Lower leg skin (tissue), 3 donors: ENCODE results near the gene TMEM187.

Experiments
- POLR2A ChIP-seq, 2 donors: fragments of 450-650 bp; IDR thresholded peaks; one replicate each; pipeline ENCODE4 v1.6.1; 2016 to 2017; ENCODE audit warnings: antibody characterized with exemption in 2 of 2, mild to moderate bottlenecking in 1 of 2, moderate library complexity in 1 of 2
- TF ChIP-seq, protein P1 (sequence below), 3 donors: fragments of 450-650 bp; IDR thresholded peaks; one replicate each; pipeline ENCODE4 v1.5.1; 2016; ENCODE audit warnings: antibody characterized with exemption in 3 of 3, mild to moderate bottlenecking in 3 of 3, moderate library complexity in 2 of 3

DNA sequence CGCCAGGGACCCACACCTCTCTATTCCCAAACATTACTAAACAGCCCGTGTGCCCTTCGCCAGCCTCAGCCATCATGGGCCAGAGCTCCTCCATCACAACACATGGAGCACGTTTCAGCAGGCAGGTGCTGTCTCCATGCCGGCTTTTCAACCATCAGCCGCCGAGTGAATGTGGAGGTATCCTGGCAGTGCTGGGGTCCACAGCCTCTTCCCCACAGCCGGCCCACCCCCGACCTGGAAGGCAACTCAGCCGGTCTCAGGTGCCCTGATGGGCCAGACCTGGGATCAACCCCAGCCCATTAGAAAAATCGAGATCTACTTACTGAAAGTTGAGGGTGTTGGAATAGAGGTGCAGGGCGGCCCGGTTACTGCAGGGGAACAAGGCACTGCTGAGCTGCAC lies 40.8 kb upstream of the TMEM187 start:
- no peak for TF ChIP-seq POLR2A (IDR thresholded peaks at IDR 0.05)
- TF ChIP-seq, protein P1, sequence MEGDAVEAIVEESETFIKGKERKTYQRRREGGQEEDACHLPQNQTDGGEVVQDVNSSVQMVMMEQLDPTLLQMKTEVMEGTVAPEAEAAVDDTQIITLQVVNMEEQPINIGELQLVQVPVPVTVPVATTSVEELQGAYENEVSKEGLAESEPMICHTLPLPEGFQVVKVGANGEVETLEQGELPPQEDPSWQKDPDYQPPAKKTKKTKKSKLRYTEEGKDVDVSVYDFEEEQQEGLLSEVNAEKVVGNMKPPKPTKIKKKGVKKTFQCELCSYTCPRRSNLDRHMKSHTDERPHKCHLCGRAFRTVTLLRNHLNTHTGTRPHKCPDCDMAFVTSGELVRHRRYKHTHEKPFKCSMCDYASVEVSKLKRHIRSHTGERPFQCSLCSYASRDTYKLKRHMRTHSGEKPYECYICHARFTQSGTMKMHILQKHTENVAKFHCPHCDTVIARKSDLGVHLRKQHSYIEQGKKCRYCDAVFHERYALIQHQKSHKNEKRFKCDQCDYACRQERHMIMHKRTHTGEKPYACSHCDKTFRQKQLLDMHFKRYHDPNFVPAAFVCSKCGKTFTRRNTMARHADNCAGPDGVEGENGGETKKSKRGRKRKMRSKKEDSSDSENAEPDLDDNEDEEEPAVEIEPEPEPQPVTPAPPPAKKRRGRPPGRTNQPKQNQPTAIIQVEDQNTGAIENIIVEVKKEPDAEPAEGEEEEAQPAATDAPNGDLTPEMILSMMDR (IDR thresholded peaks at IDR 0.05), result no peak
